Measurements from ENCODE around the gene LRRC71. TPM values are rescaled to one million over a fixed set of nuclear protein-coding genes. Genes with fewer than 3 reads are reported as not detected.

The LRRC71 gene
- total and polyA plus RNA-seq, 2 of the 13 experiments (the other 11 are each of a cell fraction or from before 2014, with no cell fraction given), result not detected

GRCh38 chr1:156913809-156914387 lies 6.5 kb upstream of the LRRC71 start:
- ChIA-PET POLR2A (no interaction called here), CTCF (ENCODE audit: low intra/inter-chr PET ratio, low total read pairs) (no interaction called here)
- Histone ChIP-seq H3K27ac (ENCODE audit: extremely low read length, insufficient read depth, low read length) (no peak overlapping the region), H3K4me2 (ENCODE audit: low read depth, low read length) (no peak overlapping the region), H4K20me1 (ENCODE audit: insufficient read depth, low read length) (no peaks in the 10 kb centered on the region), H3K4me3 (replicated peaks in 1 of 3; ENCODE audit: insufficient read depth in 1 of 3, low read depth in 2 of 3, low read length in 3 of 3) (no peak overlapping the region), H3K36me3 (replicated peaks in 1 of 2; ENCODE audit: control insufficient read depth in 1 of 2, insufficient read depth in 2 of 2, low read length in 2 of 2) (no peaks in the 10 kb centered on the region), H3K4me1 (ENCODE audit: insufficient read depth, low read length) (no peaks in the 10 kb centered on the region), H3K9ac (ENCODE audit: insufficient read depth, low read depth, low read length) (no peak overlapping the region), H2AFZ (ENCODE audit: low read length) (no peak overlapping the region), H3K79me2 (ENCODE audit: insufficient read depth, low read length) (no peaks in the 10 kb centered on the region), H3K9me3 (ENCODE audit: low read length) (no peaks in the 10 kb centered on the region), H3K27me3 (ENCODE audit: control insufficient read depth in 1 of 2, insufficient read depth in 2 of 2, low read length in 2 of 2) (peaks cover under 1 to 12% of the 10 kb centered on the region in 2 experiments; a peak in 2 of 5 replicates)
- FAIRE-seq (no peak), DNase-seq (ENCODE audit: low spot score) (no peak), ATAC-seq (no peak)
- WGBS (ENCODE audit: low lambda C conversion rate), result 57% methylated on average over 11 of the region's 13 CpGs
- intact Hi-C loops (cut with micrococcal nuclease; ENCODE audit: unreplicated experiment), result no loop called here
- BruUV-seq (replicated peaks), result no TSS peak
- in situ Hi-C loops (cut with HindIII; ENCODE audit: extremely low pct_ligation_motif_present, low pct_unique_long_range_greater_than_20kb), result no loop called here
- TF ChIP-seq KDM5A (IDR thresholded peaks at IDR 0.05; ENCODE audit: borderline replicate concordance, low read length), result no peak
- TF ChIP-seq ZNF263 (CRISPR knock-in tag; IDR thresholded peaks at IDR 0.05), result no peak
- no peak for TF ChIP-seq SOX6 (IDR thresholded peaks at IDR 0.05)
- no peak for TF ChIP-seq SOX6 (CRISPR knock-in tag; IDR thresholded peaks at IDR 0.05)
- TF ChIP-seq, protein P1, sequence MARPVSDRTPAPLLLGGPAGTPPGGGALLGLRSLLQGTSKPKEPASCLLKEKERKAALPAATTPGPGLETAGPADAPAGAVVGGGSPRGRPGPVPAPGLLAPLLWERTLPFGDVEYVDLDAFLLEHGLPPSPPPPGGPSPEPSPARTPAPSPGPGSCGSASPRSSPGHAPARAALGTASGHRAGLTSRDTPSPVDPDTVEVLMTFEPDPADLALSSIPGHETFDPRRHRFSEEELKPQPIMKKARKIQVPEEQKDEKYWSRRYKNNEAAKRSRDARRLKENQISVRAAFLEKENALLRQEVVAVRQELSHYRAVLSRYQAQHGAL (CRISPR knock-in tag; IDR thresholded peaks at IDR 0.05; ENCODE audit: not compliant biosample characterization), result no peak
- TF ChIP-seq, protein P2, sequence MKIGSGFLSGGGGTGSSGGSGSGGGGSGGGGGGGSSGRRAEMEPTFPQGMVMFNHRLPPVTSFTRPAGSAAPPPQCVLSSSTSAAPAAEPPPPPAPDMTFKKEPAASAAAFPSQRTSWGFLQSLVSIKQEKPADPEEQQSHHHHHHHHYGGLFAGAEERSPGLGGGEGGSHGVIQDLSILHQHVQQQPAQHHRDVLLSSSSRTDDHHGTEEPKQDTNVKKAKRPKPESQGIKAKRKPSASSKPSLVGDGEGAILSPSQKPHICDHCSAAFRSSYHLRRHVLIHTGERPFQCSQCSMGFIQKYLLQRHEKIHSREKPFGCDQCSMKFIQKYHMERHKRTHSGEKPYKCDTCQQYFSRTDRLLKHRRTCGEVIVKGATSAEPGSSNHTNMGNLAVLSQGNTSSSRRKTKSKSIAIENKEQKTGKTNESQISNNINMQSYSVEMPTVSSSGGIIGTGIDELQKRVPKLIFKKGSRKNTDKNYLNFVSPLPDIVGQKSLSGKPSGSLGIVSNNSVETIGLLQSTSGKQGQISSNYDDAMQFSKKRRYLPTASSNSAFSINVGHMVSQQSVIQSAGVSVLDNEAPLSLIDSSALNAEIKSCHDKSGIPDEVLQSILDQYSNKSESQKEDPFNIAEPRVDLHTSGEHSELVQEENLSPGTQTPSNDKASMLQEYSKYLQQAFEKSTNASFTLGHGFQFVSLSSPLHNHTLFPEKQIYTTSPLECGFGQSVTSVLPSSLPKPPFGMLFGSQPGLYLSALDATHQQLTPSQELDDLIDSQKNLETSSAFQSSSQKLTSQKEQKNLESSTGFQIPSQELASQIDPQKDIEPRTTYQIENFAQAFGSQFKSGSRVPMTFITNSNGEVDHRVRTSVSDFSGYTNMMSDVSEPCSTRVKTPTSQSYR (CRISPR knock-in tag; IDR thresholded peaks at IDR 0.05; ENCODE audit: borderline replicate concordance), result no peak
- TF ChIP-seq, protein P3, sequence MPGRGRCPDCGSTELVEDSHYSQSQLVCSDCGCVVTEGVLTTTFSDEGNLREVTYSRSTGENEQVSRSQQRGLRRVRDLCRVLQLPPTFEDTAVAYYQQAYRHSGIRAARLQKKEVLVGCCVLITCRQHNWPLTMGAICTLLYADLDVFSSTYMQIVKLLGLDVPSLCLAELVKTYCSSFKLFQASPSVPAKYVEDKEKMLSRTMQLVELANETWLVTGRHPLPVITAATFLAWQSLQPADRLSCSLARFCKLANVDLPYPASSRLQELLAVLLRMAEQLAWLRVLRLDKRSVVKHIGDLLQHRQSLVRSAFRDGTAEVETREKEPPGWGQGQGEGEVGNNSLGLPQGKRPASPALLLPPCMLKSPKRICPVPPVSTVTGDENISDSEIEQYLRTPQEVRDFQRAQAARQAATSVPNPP (CRISPR knock-in tag; IDR thresholded peaks at IDR 0.05), result no peak
- TF ChIP-seq TCF12 (IDR thresholded peaks at IDR 0.05), result no peak
- TF ChIP-seq TCF12 (CRISPR knock-in tag; IDR thresholded peaks at IDR 0.05), result no peak
- TF ChIP-seq ZBTB39 (CRISPR knock-in tag; IDR thresholded peaks at IDR 0.05), result no peak
- TF ChIP-seq PRDM10 (CRISPR knock-in tag; IDR thresholded peaks at IDR 0.05; ENCODE audit: low read depth), result no peak
- no peak for TF ChIP-seq ZNF468 (CRISPR knock-in tag; IDR thresholded peaks at IDR 0.05)

All from HepG2 (cell line).